Measurements from ENCODE around the gene ZNF831. TPM values are rescaled to one million over a fixed set of nuclear protein-coding genes. Genes with fewer than 3 reads are reported as not detected.

Gene ZNF831
- total RNA-seq, 1 donor from 2014 or later, result not detected

DNA sequence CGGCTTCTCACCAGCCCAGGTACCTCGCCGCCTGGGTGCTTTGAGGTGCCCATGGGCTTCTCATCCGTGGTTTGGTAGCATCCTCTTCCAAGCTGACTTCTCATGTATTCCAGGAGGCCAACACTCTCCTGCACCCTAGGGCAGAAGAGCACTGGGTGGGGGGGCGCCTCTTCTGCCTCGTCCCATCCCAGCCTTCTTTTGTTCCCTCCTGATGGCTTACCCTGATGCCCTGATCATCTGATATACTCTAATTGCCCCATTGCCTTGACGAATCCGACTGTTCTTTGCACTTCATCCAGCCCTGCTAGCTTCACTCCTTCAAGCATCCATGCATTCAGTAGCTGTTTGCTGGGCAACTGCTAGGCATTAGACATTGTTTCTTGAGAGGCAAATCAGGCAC lies 60.6 kb downstream of the ZNF831 start:
- H4K20me1 ChIP-seq (ENCODE audit: insufficient read depth, low read length), result no peaks in the 10 kb centered on the region
- no peak overlapping the region for H3K27ac Mint-ChIP-seq (ENCODE audit: unreplicated experiment)
- no peak overlapping the region for H3K4me3 ChIP-seq (ENCODE audit: insufficient read depth, low read depth, low read length)
- peaks cover 4% of the 10 kb centered on the region for H3K9me3 Mint-ChIP-seq (ENCODE audit: unreplicated experiment)
- no peak overlapping the region for H3K4me3 Mint-ChIP-seq (ENCODE audit: unreplicated experiment)
- no peak overlapping the region for H2AFZ ChIP-seq (ENCODE audit: low read depth, low read length)
- no peak overlapping the region for H3K4me2 ChIP-seq (ENCODE audit: low read length)
- H3K27ac ChIP-seq (ENCODE audit: low read depth, low read length), result no peak overlapping the region
- FAIRE-seq (no peak), DNase-seq (ENCODE audit: low read depth) (no peak)
- peaks cover 45% of the 10 kb centered on the region for H3K27me3 Mint-ChIP-seq (ENCODE audit: low read depth, unreplicated experiment)
- no peak for TF ChIP-seq EZH2 (IDR thresholded peaks at IDR 0.05; ENCODE audit: insufficient read depth, low read length)
- no peak for TF ChIP-seq CTCF (IDR thresholded peaks at IDR 0.05; ENCODE audit: insufficient read depth, low read depth, low read length)
- H3K4me1 Mint-ChIP-seq (ENCODE audit: low read depth, unreplicated experiment), result peaks cover 5% of the 10 kb centered on the region
- H3K4me1 ChIP-seq (ENCODE audit: insufficient read depth, low read length), result peaks cover 5% of the 10 kb centered on the region
- no peaks in the 10 kb centered on the region for H3K79me2 ChIP-seq (ENCODE audit: insufficient read depth, low read length)
- peaks cover 27% of the 10 kb centered on the region for H3K27me3 ChIP-seq (ENCODE audit: insufficient read depth, low read length)
- H3K36me3 ChIP-seq (ENCODE audit: insufficient read depth, low read length), result no peaks in the 10 kb centered on the region
- no peaks in the 10 kb centered on the region for H3K36me3 Mint-ChIP-seq (ENCODE audit: low read depth, unreplicated experiment)
- no peaks in the 10 kb centered on the region for H3K9me3 ChIP-seq (ENCODE audit: insufficient read depth, low read depth, low read length)
- H3K9ac ChIP-seq (ENCODE audit: low read length), result no peak overlapping the region

DNA sequence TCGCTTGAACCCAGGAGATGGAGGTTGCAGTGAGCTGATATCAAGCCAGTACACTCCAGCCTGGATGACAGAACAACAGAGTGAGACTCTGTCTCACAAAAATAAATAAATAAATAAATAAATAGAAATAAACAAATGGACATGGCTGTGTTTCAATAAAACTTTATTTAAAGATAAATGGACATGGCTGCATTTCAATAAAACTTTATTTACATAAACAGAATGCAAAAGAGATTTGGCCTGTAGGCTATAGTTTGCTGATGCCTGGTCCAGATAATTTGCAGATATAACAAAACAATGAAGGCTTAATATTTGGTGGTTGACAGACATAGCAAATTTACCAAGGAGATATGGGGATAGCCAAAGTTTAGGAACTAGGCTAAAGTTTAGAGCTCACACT lies 66.8 kb downstream of the ZNF831 start:
- no peak overlapping the region for H3K9ac ChIP-seq (ENCODE audit: low read length)
- no peaks in the 10 kb centered on the region for H3K36me3 Mint-ChIP-seq (ENCODE audit: low read depth, unreplicated experiment)
- FAIRE-seq, result no peak
- peaks cover 3% of the 10 kb centered on the region for H3K27me3 ChIP-seq (ENCODE audit: insufficient read depth, low read length)
- H3K27ac ChIP-seq (ENCODE audit: low read depth, low read length), result no peak overlapping the region
- no peaks in the 10 kb centered on the region for H3K36me3 ChIP-seq (ENCODE audit: insufficient read depth, low read length)
- H3K27ac Mint-ChIP-seq (ENCODE audit: unreplicated experiment), result no peak overlapping the region
- no peaks in the 10 kb centered on the region for H4K20me1 ChIP-seq (ENCODE audit: insufficient read depth, low read length)
- H3K4me3 Mint-ChIP-seq (ENCODE audit: unreplicated experiment), result no peak overlapping the region
- peaks cover 7% of the 10 kb centered on the region for H3K9me3 Mint-ChIP-seq (ENCODE audit: unreplicated experiment)
- no peak overlapping the region for H3K4me2 ChIP-seq (ENCODE audit: low read length)
- H3K4me1 Mint-ChIP-seq (ENCODE audit: low read depth, unreplicated experiment), result no peaks in the 10 kb centered on the region
- H3K9me3 ChIP-seq (ENCODE audit: insufficient read depth, low read depth, low read length), result no peaks in the 10 kb centered on the region
- no peak overlapping the region for H3K4me3 ChIP-seq (ENCODE audit: insufficient read depth, low read depth, low read length)
- peaks cover 32% of the 10 kb centered on the region for H3K27me3 Mint-ChIP-seq (ENCODE audit: low read depth, unreplicated experiment)
- DNase-seq (ENCODE audit: low read depth), result no peak
- H2AFZ ChIP-seq (ENCODE audit: low read depth, low read length), result no peak overlapping the region
- H3K4me1 ChIP-seq (ENCODE audit: insufficient read depth, low read length), result no peaks in the 10 kb centered on the region
- TF ChIP-seq EZH2 (IDR thresholded peaks at IDR 0.05; ENCODE audit: insufficient read depth, low read length) (no peak), CTCF (IDR thresholded peaks at IDR 0.05; ENCODE audit: insufficient read depth, low read depth, low read length) (no peak)
- no peaks in the 10 kb centered on the region for H3K79me2 ChIP-seq (ENCODE audit: insufficient read depth, low read length)

- Histone ChIP-seq H3K79me2 (ENCODE audit: insufficient read depth, low read length) (no peaks in the 10 kb centered on the region), H3K4me2 (ENCODE audit: low read length) (no peak overlapping the region), H3K4me3 (ENCODE audit: insufficient read depth, low read depth, low read length) (no peak overlapping the region), H3K36me3 (ENCODE audit: insufficient read depth, low read length) (no peaks in the 10 kb centered on the region), H2AFZ (ENCODE audit: low read depth, low read length) (no peak overlapping the region), H3K27ac (ENCODE audit: low read depth, low read length) (no peak overlapping the region), H3K4me1 (ENCODE audit: insufficient read depth, low read length) (no peaks in the 10 kb centered on the region), H3K27me3 (ENCODE audit: insufficient read depth, low read length) (peaks cover 2% of the 10 kb centered on the region), H4K20me1 (ENCODE audit: insufficient read depth, low read length) (no peaks in the 10 kb centered on the region), H3K9ac (ENCODE audit: low read length) (no peak overlapping the region), H3K9me3 (ENCODE audit: insufficient read depth, low read depth, low read length) (no peaks in the 10 kb centered on the region)
- Mint-ChIP-seq H3K36me3 (ENCODE audit: low read depth, unreplicated experiment) (no peaks in the 10 kb centered on the region), H3K27me3 (ENCODE audit: low read depth, unreplicated experiment) (peaks cover 30% of the 10 kb centered on the region), H3K4me1 (ENCODE audit: low read depth, unreplicated experiment) (no peaks in the 10 kb centered on the region), H3K9me3 (ENCODE audit: unreplicated experiment) (peaks cover 7% of the 10 kb centered on the region), H3K27ac (ENCODE audit: unreplicated experiment) (no peak overlapping the region), H3K4me3 (ENCODE audit: unreplicated experiment) (no peak overlapping the region)
- DNase-seq (ENCODE audit: low read depth), result no peak
- TF ChIP-seq EZH2 (IDR thresholded peaks at IDR 0.05; ENCODE audit: insufficient read depth, low read length) (no peak), CTCF (IDR thresholded peaks at IDR 0.05; ENCODE audit: insufficient read depth, low read depth, low read length) (no peak)
- no peak for FAIRE-seq
Observed at GRCh38 chr20:59231124-59231804, 67.6 kb downstream of the ZNF831 start.

Data from astrocyte (in vitro differentiated cells and primary cell).